Measurements from ENCODE around the gene ACAP3.
A peak's percentile ranks its signal among the peaks of the same experiment; 100 is the strongest.

DNA sequence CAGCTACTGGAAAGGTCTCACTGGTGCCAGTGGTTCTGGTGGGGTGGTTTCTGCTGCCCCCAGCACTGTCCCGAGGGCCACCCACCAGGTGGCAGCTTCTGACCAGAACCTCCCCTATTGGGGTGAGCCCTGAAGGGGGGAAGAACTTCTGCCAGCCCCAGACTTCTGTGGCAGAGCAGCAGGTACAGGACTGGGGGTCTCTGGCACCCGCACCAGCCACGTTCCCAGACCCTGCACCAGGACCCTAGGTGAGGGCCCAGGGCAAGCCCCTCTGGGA, 2.3 kb upstream of the ACAP3 start:
- TF ChIP-seq, protein P1, sequence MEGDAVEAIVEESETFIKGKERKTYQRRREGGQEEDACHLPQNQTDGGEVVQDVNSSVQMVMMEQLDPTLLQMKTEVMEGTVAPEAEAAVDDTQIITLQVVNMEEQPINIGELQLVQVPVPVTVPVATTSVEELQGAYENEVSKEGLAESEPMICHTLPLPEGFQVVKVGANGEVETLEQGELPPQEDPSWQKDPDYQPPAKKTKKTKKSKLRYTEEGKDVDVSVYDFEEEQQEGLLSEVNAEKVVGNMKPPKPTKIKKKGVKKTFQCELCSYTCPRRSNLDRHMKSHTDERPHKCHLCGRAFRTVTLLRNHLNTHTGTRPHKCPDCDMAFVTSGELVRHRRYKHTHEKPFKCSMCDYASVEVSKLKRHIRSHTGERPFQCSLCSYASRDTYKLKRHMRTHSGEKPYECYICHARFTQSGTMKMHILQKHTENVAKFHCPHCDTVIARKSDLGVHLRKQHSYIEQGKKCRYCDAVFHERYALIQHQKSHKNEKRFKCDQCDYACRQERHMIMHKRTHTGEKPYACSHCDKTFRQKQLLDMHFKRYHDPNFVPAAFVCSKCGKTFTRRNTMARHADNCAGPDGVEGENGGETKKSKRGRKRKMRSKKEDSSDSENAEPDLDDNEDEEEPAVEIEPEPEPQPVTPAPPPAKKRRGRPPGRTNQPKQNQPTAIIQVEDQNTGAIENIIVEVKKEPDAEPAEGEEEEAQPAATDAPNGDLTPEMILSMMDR (IDR thresholded peaks at IDR 0.05 in 8 of 11, conservative IDR thresholded peaks at IDR 0.05 in 3 of 11) = no peak
- TF ChIP-seq POLR2AphosphoS5 (IDR thresholded peaks at IDR 0.05) = peak in 1 of 3 donors; percentile 1
- TF ChIP-seq POLR2A (IDR thresholded peaks at IDR 0.05) = no peak
